Liver (tissue), 9 donors: Measurements from ENCODE around the gene TMEM272. TPM values are rescaled to one million over a fixed set of nuclear protein-coding genes. Genes with fewer than 3 reads are reported as not detected.

Experiments
- DNase-seq: peaks from one replicate; pipeline ENCODE4 v3.0.0-alpha.2; 2017; ENCODE audit warnings: low spot score
- H3K27ac ChIP-seq, 2 donors: one replicate each; pipeline ENCODE4 v1.7.0; 2013; ENCODE audit warnings: inconsistent platforms in 2 of 2, low read length in 2 of 2, control low read depth in 1 of 2, low read depth in 1 of 2, mild to moderate bottlenecking in 1 of 2
- H3K27me3 ChIP-seq, 4 donors: one replicate each; pipeline versions ENCODE4 v1.6.1 to v1.7.0; 2013; ENCODE audit warnings: low read length in 3 of 4, inconsistent platforms in 1 of 4, mild to moderate bottlenecking in 1 of 4, moderate library complexity in 1 of 4; ENCODE audit not compliant: control insufficient read depth in 4 of 4, insufficient read depth in 4 of 4
- H3K36me3 ChIP-seq, 4 donors: one replicate each; pipeline versions ENCODE4 v1.6.1 to v1.7.0; 2013; ENCODE audit warnings: low read length in 3 of 4, mild to moderate bottlenecking in 3 of 4, low read depth in 1 of 4, moderate library complexity in 1 of 4; ENCODE audit not compliant: control insufficient read depth in 4 of 4, insufficient read depth in 3 of 4
- H3K4me1 ChIP-seq, 4 donors: one replicate each; pipeline versions ENCODE4 v1.6.1 to v1.7.0; 2013; ENCODE audit warnings: low read length in 3 of 4, mild to moderate bottlenecking in 3 of 4, moderate library complexity in 1 of 4; ENCODE audit not compliant: control insufficient read depth in 4 of 4, insufficient read depth in 4 of 4
- H3K4me3 ChIP-seq, 3 donors: one replicate each; pipeline versions ENCODE4 v1.6.1 to v1.7.0; 2013; ENCODE audit warnings: low read length in 3 of 3, control low read depth in 1 of 3, low read depth in 1 of 3, mild to moderate bottlenecking in 1 of 3
- H3K9ac ChIP-seq, 2 donors: one replicate each; pipeline ENCODE4 v1.7.0; 2013; ENCODE audit warnings: low read length in 2 of 2, mild to moderate bottlenecking in 2 of 2, moderate library complexity in 2 of 2, control low read depth in 1 of 2, low read depth in 1 of 2
- H3K9me3 ChIP-seq, 4 donors: one replicate each; pipeline versions ENCODE4 v1.6.1 to v1.7.0; 2013; ENCODE audit warnings: low read length in 3 of 4; ENCODE audit not compliant: control insufficient read depth in 4 of 4
- EGR1 ChIP-seq, 2 donors: IDR thresholded peaks; 2 replicates each; pipeline ENCODE4 v1.6.1; 2016 to 2018; ENCODE audit warnings: antibody characterized with exemption in 2 of 2, low read depth in 2 of 2
- FOXA1 ChIP-seq: IDR thresholded peaks from 2 replicates; pipeline ENCODE4 v1.6.1; 2016; ENCODE audit warnings: antibody characterized with exemption
- FOXA2 ChIP-seq: IDR thresholded peaks from 2 replicates; pipeline ENCODE4 v1.6.1; 2016; ENCODE audit warnings: antibody characterized with exemption
- GABPA ChIP-seq, 2 donors: IDR thresholded peaks in 1 of 2; conservative IDR thresholded peaks in 1 of 2; 2 replicates each; pipeline ENCODE4 v1.6.1; 2016; ENCODE audit warnings: antibody characterized with exemption in 2 of 2, mild to moderate bottlenecking in 1 of 2, moderate library complexity in 1 of 2
- HNF4A ChIP-seq, 2 donors: conservative IDR thresholded peaks; 2 replicates each; pipeline ENCODE4 v1.6.1; 2016; ENCODE audit warnings: antibody characterized with exemption in 2 of 2, mild to moderate bottlenecking in 2 of 2
- HNF4G ChIP-seq: IDR thresholded peaks from 2 replicates; pipeline ENCODE4 v1.6.1; 2016; ENCODE audit warnings: antibody characterized with exemption
- JUND ChIP-seq, 2 donors: IDR thresholded peaks; 2 replicates each; pipeline ENCODE4 v1.6.1; 2016; ENCODE audit warnings: antibody characterized with exemption in 2 of 2
- NR2F2 ChIP-seq: IDR thresholded peaks from 2 replicates; pipeline ENCODE4 v1.6.1; 2016; ENCODE audit warnings: antibody characterized with exemption
- RAD21 ChIP-seq, 2 donors: IDR thresholded peaks; 2 replicates each; pipeline ENCODE4 v1.6.1; 2016; ENCODE audit warnings: antibody characterized with exemption in 2 of 2, mild to moderate bottlenecking in 2 of 2
- RXRA ChIP-seq, 2 donors: IDR thresholded peaks; 2 replicates each; pipeline ENCODE4 v1.6.1; 2017 to 2018; ENCODE audit warnings: antibody characterized with exemption in 2 of 2, mild to moderate bottlenecking in 1 of 2
- SP1 ChIP-seq: IDR thresholded peaks from 2 replicates; pipeline ENCODE4 v1.6.1; 2018; ENCODE audit warnings: antibody characterized with exemption, mild to moderate bottlenecking
- TAF1 ChIP-seq: conservative IDR thresholded peaks from 2 replicates; pipeline ENCODE4 v1.6.1; 2016; ENCODE audit warnings: antibody characterized with exemption, mild to moderate bottlenecking
- YY1 ChIP-seq: IDR thresholded peaks from 2 replicates; pipeline ENCODE4 v1.6.1; 2016; ENCODE audit warnings: antibody characterized with exemption, mild to moderate bottlenecking
- WGBS: extraction: QIAGEN DNeasy Blood & Tissue Kit; methylation state at CpG from one replicate; pipeline ENCODE4 v1.1.7; 2013; 5-methylcytosine and 5-hydroxymethylcytosine counted together
- polyA plus RNA-seq, 2 donors: library from polyadenylated mRNA; stranded (reverse) in 1 of 2; unstranded in 1 of 2; fragments of 200-250 nt in 1 of 2; fragments of >200 nt in 1 of 2; fragmentation: Nextera tagmentation in 1 of 2; extraction: Ambion mirVana in 1 of 2; gene quantifications; one replicate each; pipeline versions ENCODE4 v1.2.1 to v1.2.3, GENCODE V29; 2013 to 2015
- total RNA-seq, 2 donors: library from RNA; depleted of rRNA; stranded (reverse); fragments of >200 nt; gene quantifications; one replicate each; pipeline ENCODE4 v1.2.3, GENCODE V29; 2014
- TF ChIP-seq, protein P1 (sequence below): IDR thresholded peaks from 2 replicates; pipeline ENCODE4 v1.6.1; 2016; ENCODE audit warnings: antibody characterized with exemption, mild to moderate bottlenecking
- TF ChIP-seq, protein P2 (sequence below): IDR thresholded peaks from 2 replicates; pipeline ENCODE4 v1.6.1; 2016; ENCODE audit warnings: antibody characterized with exemption
- TF ChIP-seq, protein P3 (sequence below): IDR thresholded peaks from 2 replicates; pipeline ENCODE4 v1.6.1; 2016; ENCODE audit warnings: antibody characterized with exemption
- TF ChIP-seq, protein P4 (sequence below): IDR thresholded peaks from 2 replicates; pipeline ENCODE4 v1.6.1; 2016; ENCODE audit warnings: antibody characterized with exemption
- donor health status: healthy.
- donor health status: healthy.
- donor health status: healthy.
- donor health status: healthy.
- donor health status: healthy.

The TMEM272 gene
- total and polyA plus RNA-seq, 4 donors: 0.02 to 0.42 (median 0.10) TPM

DNA sequence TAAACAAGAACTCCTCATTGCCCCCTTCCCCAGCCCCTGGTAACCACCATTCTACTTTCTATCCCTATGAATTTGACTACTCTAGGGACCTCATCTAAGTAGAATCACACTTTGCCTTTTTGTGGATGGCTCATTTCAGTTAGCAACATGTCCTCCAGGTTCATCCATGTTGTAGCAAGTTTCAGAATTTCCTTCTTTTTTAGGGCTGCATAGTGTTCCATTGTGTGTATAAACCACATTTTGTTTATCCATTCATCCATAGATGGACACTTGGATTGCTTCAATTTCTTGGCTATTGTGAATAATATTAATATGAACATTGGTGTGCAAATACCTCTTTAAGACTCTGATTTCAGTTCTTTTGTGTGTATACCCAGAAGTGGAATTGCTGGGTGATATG lies 36.2 kb downstream of the TMEM272 start:
- H3K4me1 ChIP-seq: peaks cover 0 to 11% (median 5%) of the 10 kb centered on the region in 4 donors
- no peaks in the 10 kb centered on the region for H3K36me3 ChIP-seq
- TF ChIP-seq JUND (IDR thresholded peaks at IDR 0.05): no peak
- TF ChIP-seq, protein P1, sequence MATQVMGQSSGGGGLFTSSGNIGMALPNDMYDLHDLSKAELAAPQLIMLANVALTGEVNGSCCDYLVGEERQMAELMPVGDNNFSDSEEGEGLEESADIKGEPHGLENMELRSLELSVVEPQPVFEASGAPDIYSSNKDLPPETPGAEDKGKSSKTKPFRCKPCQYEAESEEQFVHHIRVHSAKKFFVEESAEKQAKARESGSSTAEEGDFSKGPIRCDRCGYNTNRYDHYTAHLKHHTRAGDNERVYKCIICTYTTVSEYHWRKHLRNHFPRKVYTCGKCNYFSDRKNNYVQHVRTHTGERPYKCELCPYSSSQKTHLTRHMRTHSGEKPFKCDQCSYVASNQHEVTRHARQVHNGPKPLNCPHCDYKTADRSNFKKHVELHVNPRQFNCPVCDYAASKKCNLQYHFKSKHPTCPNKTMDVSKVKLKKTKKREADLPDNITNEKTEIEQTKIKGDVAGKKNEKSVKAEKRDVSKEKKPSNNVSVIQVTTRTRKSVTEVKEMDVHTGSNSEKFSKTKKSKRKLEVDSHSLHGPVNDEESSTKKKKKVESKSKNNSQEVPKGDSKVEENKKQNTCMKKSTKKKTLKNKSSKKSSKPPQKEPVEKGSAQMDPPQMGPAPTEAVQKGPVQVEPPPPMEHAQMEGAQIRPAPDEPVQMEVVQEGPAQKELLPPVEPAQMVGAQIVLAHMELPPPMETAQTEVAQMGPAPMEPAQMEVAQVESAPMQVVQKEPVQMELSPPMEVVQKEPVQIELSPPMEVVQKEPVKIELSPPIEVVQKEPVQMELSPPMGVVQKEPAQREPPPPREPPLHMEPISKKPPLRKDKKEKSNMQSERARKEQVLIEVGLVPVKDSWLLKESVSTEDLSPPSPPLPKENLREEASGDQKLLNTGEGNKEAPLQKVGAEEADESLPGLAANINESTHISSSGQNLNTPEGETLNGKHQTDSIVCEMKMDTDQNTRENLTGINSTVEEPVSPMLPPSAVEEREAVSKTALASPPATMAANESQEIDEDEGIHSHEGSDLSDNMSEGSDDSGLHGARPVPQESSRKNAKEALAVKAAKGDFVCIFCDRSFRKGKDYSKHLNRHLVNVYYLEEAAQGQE: no peak
- no peak for TF ChIP-seq SP1
- no peak for TF ChIP-seq HNF4G
- no peak for TF ChIP-seq HNF4A (conservative IDR thresholded peaks at IDR 0.05)
- TF ChIP-seq NR2F2: no peak
- TF ChIP-seq YY1: no peak
- TF ChIP-seq GABPA (IDR thresholded peaks at IDR 0.05 in 1 of 2, conservative IDR thresholded peaks at IDR 0.05 in 1 of 2): no peak
- TF ChIP-seq RXRA (IDR thresholded peaks at IDR 0.05): no peak
- TF ChIP-seq EGR1 (IDR thresholded peaks at IDR 0.05; ENCODE audit: low read depth in 2 of 2): no peak
- no peak overlapping the region for H3K27ac ChIP-seq
- no peaks in the 10 kb centered on the region for H3K27me3 ChIP-seq
- DNase-seq: no peak
- H3K9ac ChIP-seq: no peak overlapping the region
- no peak overlapping the region for H3K4me3 ChIP-seq
- H3K9me3 ChIP-seq: no peaks in the 10 kb centered on the region

DNA sequence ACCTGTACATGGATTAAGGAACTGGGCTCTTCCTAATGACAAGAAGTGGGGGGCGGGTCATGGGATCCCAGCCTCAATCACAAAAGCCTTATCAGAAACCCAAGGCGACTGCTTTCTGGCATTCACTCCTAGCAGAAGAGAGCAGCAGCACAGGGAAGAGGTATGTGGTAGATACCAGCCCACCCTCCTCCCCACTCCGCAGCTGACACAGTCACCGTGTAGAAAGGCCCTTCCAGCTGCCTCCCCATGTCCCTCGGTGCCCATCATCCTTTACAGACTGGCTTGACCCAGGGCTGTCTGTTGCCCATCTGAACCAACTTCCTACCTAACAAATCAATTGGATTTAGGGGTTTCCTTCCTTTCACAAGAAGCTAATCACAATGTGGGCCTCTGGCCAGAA lies 37.9 kb downstream of the TMEM272 start:
- no peak for DNase-seq
- Histone ChIP-seq H3K9me3 (no peaks in the 10 kb centered on the region), H3K4me1 (peaks cover 4 to 24% (median 13%) of the 10 kb centered on the region in 4 donors), H3K9ac (no peak overlapping the region), H3K27me3 (no peaks in the 10 kb centered on the region), H3K36me3 (no peaks in the 10 kb centered on the region), H3K4me3 (no peak overlapping the region), H3K27ac (no peak overlapping the region)
- TF ChIP-seq YY1 (no peak), NR2F2 (no peak), SP1 (no peak), HNF4A (conservative IDR thresholded peaks at IDR 0.05) (no peak), HNF4G (no peak), JUND (IDR thresholded peaks at IDR 0.05) (no peak), FOXA1 (no peak), RAD21 (IDR thresholded peaks at IDR 0.05) (no peak), RXRA (IDR thresholded peaks at IDR 0.05) (no peak), TAF1 (no peak), GABPA (IDR thresholded peaks at IDR 0.05 in 1 of 2, conservative IDR thresholded peaks at IDR 0.05 in 1 of 2) (no peak), FOXA2 (no peak), EGR1 (IDR thresholded peaks at IDR 0.05; ENCODE audit: low read depth in 2 of 2) (no peak)
- TF ChIP-seq, protein P2, sequence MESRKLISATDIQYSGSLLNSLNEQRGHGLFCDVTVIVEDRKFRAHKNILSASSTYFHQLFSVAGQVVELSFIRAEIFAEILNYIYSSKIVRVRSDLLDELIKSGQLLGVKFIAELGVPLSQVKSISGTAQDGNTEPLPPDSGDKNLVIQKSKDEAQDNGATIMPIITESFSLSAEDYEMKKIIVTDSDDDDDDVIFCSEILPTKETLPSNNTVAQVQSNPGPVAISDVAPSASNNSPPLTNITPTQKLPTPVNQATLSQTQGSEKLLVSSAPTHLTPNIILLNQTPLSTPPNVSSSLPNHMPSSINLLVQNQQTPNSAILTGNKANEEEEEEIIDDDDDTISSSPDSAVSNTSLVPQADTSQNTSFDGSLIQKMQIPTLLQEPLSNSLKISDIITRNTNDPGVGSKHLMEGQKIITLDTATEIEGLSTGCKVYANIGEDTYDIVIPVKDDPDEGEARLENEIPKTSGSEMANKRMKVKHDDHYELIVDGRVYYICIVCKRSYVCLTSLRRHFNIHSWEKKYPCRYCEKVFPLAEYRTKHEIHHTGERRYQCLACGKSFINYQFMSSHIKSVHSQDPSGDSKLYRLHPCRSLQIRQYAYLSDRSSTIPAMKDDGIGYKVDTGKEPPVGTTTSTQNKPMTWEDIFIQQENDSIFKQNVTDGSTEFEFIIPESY: no peak
- TF ChIP-seq, protein P3, sequence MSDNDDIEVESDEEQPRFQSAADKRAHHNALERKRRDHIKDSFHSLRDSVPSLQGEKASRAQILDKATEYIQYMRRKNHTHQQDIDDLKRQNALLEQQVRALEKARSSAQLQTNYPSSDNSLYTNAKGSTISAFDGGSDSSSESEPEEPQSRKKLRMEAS: no peak
- TF ChIP-seq, protein P1: no peak
- TF ChIP-seq, protein P4, sequence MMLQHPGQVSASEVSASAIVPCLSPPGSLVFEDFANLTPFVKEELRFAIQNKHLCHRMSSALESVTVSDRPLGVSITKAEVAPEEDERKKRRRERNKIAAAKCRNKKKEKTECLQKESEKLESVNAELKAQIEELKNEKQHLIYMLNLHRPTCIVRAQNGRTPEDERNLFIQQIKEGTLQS: no peak
- 87% methylated on average over 5 of the region's 5 CpGs for WGBS
